Left ventricle myocardium inferior (tissue), 1 donor: ENCODE results near the gene SUSD4. TPM values are rescaled to one million over a fixed set of nuclear protein-coding genes. Genes with fewer than 3 reads are reported as not detected.

Experiments used
- DNase-seq: peaks from one replicate; pipeline ENCODE4 v3.0.0-alpha.2; 2020
- H3K27ac ChIP-seq: fragments of 200-600 bp; replicated peaks from 2 replicates; pipeline ENCODE4 v1.8.0; 2021
- H3K27me3 ChIP-seq: fragments of 200-600 bp; 2 replicates; pipeline ENCODE4 v1.8.0; 2021; ENCODE audit warnings: low read depth
- H3K36me3 ChIP-seq: fragments of 200-600 bp; 2 replicates; pipeline ENCODE4 v1.8.0; 2021
- H3K4me1 ChIP-seq: fragments of 200-600 bp; 2 replicates; pipeline ENCODE4 v1.8.0; 2021
- H3K4me3 ChIP-seq: fragments of 200-600 bp; 2 replicates; pipeline ENCODE4 v1.8.0; 2021; ENCODE audit warnings: mild to moderate bottlenecking, moderate library complexity
- H3K9me3 ChIP-seq: fragments of 200-600 bp; replicated peaks from 2 replicates; pipeline ENCODE4 v1.8.0; 2021
- intact Hi-C: fragments of 100-400 bp; cut with micrococcal nuclease; formaldehyde crosslinking; loops from one replicate; pipeline ENCODE4 v1.11.0; 2022
- total RNA-seq: library from RNA; stranded (reverse); fragmentation: NEBNext Ultra II Directional; extraction: Animal tissue kit (Norgen Biotek cat#: 25700); gene quantifications from one replicate; pipeline ENCODE4 v1.2.1, GENCODE V29; 2021
- TF ChIP-seq, protein P1 (sequence below): fragments of 200-600 bp; IDR thresholded peaks from 2 replicates; pipeline ENCODE4 v1.8.0; 2021; ENCODE audit warnings: antibody characterized with exemption, mild to moderate bottlenecking, borderline replicate concordance
- donor health status: DM: no; HTN: yes; CAD: no; lungs with severe emphysema.

SUSD4 gene
- total RNA-seq, 1 donor from 2014 or later: 2.5 TPM

DNA sequence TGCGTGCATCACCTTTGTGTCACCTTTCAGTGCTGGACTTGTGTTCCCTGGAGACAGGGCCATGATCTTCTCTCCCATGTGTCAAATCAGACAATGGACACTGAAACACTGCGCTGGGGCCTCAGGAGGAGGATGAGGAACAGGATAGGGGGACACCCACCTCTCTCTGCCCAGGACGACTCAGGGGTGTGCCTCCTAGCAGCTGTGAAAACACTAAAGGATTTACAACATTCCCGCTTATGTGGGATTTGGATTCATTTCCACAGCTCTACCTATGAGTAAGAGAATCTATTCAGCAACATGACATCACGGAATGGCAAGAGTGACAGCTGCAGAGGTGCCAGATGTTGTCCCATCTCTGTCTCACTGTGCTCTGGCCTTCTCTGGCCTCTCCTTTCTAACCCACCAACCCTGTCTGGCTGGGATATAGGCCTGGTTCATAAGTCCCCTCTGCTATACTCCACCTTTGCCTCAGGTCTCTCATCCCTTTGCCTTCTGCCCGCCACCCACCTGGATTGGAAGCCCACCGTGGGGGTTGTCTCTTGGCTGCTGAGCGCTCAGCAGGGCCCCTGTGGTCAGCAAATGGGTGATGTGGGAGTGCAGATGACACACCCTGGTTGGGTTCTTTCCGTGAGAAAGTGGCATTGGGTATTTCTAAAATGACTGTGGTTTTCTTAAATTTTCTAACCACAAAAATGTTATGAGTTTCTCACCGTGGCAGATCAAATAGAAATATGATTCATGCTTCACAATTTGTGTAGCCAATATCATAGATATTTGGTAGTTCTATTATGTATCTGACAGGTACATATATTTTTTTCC is 173.9 kb downstream of the SUSD4 start:
- intact Hi-C loops: no loop called here
- TF ChIP-seq, protein P1, sequence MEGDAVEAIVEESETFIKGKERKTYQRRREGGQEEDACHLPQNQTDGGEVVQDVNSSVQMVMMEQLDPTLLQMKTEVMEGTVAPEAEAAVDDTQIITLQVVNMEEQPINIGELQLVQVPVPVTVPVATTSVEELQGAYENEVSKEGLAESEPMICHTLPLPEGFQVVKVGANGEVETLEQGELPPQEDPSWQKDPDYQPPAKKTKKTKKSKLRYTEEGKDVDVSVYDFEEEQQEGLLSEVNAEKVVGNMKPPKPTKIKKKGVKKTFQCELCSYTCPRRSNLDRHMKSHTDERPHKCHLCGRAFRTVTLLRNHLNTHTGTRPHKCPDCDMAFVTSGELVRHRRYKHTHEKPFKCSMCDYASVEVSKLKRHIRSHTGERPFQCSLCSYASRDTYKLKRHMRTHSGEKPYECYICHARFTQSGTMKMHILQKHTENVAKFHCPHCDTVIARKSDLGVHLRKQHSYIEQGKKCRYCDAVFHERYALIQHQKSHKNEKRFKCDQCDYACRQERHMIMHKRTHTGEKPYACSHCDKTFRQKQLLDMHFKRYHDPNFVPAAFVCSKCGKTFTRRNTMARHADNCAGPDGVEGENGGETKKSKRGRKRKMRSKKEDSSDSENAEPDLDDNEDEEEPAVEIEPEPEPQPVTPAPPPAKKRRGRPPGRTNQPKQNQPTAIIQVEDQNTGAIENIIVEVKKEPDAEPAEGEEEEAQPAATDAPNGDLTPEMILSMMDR: no peak
- no peak for DNase-seq
- no peak overlapping the region for H3K27ac ChIP-seq
- H3K27me3 ChIP-seq: no peaks in the 10 kb centered on the region
- H3K36me3 ChIP-seq: no peaks in the 10 kb centered on the region
- H3K4me1 ChIP-seq: no peaks in the 10 kb centered on the region
- no peaks in the 10 kb centered on the region for H3K9me3 ChIP-seq
- H3K4me3 ChIP-seq: no peak overlapping the region

DNA sequence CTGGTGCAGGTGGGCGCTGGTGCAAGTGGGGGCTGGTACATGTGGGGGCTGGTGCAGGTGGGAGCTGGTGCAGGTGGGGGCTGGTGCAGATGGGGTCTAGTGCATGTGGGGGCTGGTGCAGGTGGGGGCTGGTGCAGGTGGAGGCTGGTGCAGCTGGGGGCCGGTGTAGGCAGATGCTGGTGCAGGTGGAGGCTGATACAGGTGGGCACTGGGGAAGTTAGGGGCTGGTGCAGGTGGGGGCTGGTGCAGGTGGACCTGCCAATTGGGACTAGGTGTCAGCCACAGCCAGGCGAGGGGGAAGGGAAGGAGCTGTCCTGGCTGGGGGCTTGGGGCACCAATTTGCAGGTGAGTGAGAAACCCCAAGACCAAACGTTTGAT is 174.5 kb downstream of the SUSD4 start:
- Histone ChIP-seq H3K4me1 (no peaks in the 10 kb centered on the region), H3K27ac (no peak overlapping the region), H3K9me3 (no peaks in the 10 kb centered on the region), H3K4me3 (no peak overlapping the region), H3K27me3 (no peaks in the 10 kb centered on the region), H3K36me3 (no peaks in the 10 kb centered on the region)
- DNase-seq: no peak
- intact Hi-C loops: no loop called here
- TF ChIP-seq, protein P1: no peak

DNA sequence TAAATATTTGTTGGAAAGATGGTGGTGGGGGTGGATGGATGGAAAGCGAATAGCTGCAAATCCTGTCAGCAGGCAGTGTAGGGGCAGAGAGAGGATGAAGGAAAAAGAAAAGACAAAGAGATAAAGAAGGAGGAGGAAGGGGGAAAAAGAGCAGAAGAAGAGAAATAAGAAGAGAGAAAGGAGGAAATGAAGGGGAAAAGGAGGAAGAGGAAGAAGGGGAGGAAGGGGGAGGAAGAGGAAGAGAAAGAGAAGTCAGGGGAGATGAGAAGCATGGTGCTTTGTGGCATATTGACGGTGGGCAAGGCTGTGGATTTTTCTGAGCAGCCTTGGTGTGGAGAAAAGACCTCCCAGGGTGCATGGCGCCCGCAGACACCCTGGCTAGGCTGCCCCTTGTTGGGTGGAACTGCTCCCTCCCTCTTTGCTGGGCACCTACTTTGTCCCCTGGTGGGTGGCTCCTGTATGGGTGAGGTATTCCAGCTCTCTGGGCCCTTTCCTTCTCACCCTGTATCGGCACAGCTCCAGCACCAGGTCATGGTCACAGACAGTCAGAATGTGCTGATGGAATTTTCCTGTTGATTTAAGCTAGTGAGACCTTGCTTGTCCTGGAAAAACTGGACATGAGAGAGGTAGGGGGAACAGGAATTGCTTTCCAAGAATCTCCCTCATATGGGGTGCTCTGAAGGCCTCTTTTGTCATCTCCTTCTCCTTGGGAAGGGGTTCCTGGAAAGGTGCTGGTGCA is 175.2 kb downstream of the SUSD4 start:
- intact Hi-C loops: no loop called here
- DNase-seq: no peak
- no peaks in the 10 kb centered on the region for H3K36me3 ChIP-seq
- no peaks in the 10 kb centered on the region for H3K4me1 ChIP-seq
- no peak overlapping the region for H3K27ac ChIP-seq
- H3K9me3 ChIP-seq: no peaks in the 10 kb centered on the region
- no peaks in the 10 kb centered on the region for H3K27me3 ChIP-seq
- no peak overlapping the region for H3K4me3 ChIP-seq
- TF ChIP-seq, protein P1: no peak

DNA sequence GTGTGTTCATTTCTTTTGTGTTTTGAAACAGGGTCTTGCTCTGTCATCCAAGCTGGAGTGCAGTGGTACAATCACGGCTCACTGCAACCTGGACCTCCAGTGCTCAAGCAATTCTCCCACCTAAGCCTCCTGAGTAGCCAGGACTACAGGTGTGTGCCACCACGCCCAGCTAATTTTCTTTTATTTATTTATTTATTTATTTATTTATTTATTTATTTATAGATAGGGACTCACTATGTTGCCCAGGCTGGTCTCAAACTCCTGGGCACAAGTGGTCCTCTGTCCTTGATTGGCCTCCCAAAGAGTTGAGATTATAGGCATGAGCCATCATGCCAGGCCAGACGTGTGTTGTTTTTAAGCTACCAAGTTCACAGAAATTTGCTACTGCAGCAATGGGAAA is 177.2 kb downstream of the SUSD4 start:
- TF ChIP-seq, protein P1: no peak
- Histone ChIP-seq H3K9me3 (no peaks in the 10 kb centered on the region), H3K4me3 (no peak overlapping the region), H3K27me3 (peaks cover 4% of the 10 kb centered on the region), H3K36me3 (no peaks in the 10 kb centered on the region), H3K27ac (no peak overlapping the region), H3K4me1 (no peaks in the 10 kb centered on the region)
- no peak for DNase-seq
- intact Hi-C loops: no loop called here

DNA sequence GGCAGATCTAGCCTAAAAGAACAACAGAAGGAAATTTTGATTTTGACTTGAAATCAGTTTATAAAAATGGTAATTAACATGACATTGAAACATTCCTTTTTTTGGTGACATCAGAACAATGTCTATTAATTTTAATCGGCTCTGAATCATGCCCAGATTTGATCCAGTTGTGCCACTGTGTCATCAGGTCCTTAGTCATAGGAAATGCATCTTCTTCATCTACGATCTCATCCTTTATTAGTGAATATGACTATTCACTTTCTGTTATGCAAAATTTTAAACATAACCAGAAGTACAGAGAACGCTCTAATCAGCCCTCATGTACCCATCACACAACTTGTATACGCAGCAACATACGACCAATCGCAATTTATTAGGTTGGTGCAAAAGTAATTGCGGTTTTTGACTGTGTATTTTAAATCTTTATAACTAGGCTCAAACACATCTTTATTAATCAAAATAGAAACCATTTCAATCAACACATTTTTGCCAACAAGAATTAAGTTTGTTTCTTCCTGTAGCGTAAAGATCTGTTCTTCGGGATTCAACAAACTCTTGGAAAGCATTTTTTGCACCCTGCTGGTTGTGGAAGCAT is 180.6 kb downstream of the SUSD4 start:
- H3K27me3 ChIP-seq: peaks cover 7% of the 10 kb centered on the region
- no peak overlapping the region for H3K27ac ChIP-seq
- intact Hi-C loops: no loop called here
- DNase-seq: no peak
- H3K9me3 ChIP-seq: no peaks in the 10 kb centered on the region
- peaks cover 14% of the 10 kb centered on the region for H3K4me1 ChIP-seq
- TF ChIP-seq, protein P1: no peak
- no peak overlapping the region for H3K4me3 ChIP-seq
- no peaks in the 10 kb centered on the region for H3K36me3 ChIP-seq
